Activated CD4-positive, alpha-beta T cell treated with anti-CD3 and anti-CD28 coated beads, Interleukin-2, Interleukin-4, amounts not matched to agents 100 ng/mL and 50 ng/mL, durations not matched to agents 16 hours and 8 hours (primary cell): ENCODE data around the gene ARL16.

Experiments
- DNase-seq: peaks from one replicate; pipeline ENCODE4 v3.0.0-alpha.2; 2020; ENCODE audit warnings: low spot score

The ARL16 gene

DNA sequence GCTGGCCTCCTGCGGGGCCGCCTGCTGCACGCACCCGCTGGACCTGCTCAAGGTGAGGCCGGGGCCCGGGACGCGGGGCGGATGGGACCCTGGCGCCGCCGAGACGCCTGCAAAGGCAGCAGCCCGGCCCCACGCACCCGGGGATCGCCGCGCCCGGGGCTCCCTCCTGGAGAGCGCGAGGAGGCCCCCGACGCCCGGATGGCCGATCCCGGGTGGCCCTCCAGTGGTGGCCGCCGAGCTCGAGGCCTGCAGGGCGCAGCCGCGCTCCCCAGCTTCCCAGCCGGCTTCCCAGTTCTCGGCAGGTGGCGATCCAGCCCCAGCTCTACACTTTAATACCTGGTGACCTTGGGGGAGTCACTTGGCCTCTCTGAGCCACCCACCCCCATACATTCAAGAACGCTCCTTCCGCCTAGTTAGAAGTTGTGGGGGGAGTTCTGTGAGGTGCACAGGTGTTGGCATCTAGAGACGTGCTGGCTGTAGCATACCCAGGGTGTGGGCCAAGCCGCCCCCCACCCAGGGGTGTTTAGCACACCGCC is 28.9 kb upstream of the ARL16 start:
- DNase-seq, result no peak

DNA sequence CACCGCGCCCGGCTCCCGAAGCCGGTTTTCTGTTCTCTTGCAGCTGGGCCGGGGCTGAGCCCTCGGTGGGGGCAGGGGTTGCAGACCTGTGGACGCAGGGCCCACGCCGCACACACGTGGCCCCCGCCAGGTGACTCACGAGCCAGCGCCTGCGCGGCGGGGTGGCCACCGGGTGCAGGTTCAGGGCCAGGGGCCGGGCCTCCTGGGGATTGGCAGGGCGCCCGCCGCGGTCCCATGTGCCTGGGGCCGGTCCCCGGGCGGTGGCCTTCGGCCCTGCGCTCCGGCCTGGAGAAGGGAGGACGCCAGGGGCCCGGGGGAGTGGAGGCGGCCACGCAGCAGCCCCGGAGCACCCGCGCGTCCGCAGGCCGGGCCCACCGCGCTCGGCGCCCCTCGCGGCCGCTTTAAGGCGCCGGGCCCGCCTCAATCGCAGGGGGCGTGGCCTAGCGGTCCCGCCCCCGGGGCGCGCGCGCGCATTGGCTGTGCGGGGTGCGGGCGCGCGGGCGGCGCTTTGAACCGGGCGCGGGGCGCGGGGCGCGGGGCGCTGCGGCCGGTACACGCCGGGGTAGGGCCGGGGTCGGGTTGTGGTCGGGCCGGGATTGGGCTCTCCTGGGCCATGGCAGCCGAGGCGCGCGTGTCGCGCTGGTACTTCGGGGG is 28.3 kb upstream of the ARL16 start, which contains the start of gene SLC25A10:
Gene SLC25A10, plus strand, starts transcription at position 471 of the 654 bp plus-strand sequence. Its CDS starts 143 bp downstream, at position 614.
- DNase-seq, result peak; percentile 84

DNA sequence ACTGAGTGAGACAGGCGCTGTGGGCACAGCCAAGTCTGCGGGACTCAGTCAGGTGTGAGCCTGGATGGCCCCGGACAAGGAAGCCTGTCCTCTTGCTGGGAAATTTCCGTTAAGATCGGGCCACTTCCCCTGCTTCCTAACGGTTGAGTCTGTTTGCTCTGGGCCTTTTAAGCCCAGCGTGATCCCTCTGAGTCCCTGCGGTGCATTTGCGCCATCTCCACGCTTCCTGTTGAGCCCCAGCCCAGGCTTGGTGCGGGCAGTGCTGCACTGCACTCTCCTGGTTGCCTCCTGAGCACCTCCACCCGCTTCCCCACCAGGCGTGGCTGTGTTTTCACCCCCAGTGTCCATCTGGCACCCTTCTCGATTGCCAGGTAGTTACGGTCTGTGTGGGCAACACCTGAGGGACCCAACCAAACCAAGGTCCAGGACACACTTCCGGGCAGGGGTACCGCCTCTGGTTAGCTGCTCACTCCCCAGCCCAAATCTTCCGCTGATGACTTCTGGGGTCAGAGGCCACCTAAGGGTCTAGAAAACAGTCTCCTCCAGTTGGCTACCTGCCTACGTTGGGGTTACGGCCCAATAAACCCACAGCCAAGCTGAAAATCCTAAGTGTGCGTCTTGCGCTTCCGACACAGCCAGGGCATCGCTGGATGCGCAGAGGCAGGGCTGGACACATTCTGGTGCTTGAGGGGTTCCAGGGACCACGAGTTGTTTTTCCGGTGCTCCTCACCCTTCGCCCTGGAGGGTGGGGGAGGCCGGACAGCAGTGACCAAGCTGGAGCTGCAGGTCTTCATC is 27.1 kb upstream of the ARL16 start:
- no peak for DNase-seq

DNA sequence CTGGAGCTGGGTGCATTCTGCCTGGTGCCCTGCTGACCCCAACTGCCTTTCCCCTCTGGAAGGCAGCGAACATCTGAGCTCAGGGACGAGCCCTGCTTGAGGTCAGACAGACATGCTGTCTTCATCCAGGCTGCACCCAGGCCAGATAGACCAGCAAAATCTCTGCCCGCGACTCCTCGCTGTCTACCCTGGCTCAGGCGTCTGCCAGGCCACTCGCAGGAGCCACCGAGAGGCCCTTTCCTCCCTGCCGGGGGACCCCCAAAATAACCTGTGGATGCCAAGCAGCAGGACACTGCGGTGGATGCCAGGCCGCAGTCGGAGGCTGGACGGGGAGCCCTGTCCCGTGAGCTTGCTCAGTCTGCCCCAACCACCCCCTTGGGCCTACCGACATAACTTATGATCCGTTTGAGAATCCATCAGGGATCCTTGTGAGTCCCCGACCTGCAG is 25.2 kb upstream of the ARL16 start:
- no peak for DNase-seq

DNA sequence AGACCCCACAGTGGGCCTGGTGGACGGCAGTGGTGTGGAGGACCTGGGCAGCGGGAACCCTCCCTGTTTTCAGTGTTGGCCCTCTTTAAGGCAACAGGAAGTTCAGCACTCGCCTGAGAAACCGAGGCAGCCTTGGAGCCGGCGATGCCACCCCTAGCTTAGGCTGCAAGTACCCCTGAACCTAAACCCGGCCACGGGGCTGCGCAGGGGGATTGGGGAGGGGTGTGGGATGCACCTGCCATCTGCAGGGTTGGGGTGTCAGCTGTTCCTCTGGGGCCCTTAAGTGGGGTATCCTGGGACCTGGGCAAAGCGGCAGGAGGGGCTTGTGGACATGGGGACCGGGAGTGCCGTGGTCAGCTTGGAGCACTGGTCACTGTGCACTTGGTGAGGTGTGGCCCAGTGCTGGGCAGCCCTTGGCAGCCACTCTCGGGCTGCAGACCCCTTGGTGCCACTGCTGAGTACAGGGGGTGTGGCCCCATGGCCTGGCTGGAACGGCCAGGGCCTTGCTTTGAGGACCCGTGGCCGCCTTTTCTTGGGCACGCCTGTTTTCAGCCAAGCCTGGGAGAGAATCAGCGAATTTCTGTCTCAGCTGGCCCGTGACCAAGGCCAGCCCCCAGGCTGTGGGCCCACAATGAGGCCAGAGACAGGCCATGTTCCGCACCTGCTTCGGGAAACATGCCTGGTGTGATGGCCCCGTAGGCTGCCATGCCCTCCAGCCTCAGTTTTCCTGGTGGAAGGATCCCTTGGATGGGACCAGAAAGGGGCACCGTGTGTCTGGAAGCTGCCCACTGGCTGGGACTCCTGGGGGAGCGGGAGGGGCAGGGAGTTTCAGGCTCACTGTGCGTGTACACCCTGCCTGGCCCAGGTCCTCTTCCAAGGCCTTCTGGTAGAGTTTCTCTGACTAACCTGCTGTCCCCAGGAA is 24.4 kb upstream of the ARL16 start:
- no peak for DNase-seq

DNA sequence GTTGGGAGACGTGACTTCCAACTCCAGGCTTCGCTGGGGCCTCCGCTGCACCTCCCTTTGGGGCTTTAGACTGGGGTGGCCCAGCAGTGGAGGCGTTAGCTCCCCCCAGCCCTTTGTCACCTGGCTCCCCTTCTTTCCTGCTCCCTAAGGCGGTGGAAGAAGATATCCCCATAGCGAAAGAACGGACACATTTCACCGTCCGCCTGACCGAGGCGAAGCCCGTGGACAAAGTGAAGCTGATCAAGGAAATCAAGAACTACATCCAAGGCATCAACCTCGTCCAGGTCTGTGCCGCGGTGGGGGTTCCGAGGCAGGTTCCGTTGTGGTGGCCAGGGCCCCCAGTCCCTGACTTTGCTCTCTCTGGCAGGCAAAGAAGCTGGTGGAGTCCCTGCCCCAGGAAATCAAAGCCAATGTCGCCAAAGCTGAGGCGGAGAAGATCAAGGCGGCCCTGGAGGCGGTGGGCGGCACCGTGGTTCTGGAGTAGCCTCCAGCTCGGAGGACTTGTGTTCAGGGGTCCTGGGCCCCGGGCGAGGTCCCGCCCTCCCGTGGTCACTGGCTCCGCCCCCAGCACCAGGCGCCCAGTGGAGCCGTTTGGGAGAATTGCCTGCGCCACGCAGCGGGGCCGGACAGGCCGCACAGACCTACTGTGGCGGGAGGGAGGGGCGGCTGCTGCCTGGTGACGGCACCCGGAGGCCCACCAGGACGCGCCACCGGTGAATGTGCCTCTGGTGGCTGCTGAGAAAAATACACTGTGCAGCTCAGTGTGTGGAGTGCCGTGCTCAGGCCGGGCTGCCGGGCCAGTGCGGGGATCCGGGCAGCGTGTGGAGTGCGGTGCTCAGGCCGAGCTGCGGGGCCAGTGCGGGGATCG is 23.4 kb upstream of the ARL16 start:
- no peak for DNase-seq

DNA sequence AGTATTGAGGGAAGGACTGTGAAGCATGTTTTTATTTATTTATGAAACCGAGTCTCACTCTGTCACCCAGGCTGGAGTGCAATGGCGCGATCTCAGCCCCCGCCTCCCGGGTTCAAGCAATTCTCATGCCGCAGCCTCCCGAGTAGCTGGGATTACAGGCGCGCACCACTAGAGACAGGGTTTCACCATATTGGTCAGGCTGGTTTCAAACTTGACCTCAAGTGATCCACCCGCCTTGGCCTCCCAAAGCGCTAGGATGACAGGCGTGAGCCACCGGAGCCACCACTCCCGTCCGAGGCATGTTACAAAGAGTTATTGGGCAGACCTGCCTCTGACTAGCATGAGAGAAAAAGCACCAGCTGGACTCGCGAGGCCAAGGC is 22.6 kb upstream of the ARL16 start:
- no peak for DNase-seq

DNA sequence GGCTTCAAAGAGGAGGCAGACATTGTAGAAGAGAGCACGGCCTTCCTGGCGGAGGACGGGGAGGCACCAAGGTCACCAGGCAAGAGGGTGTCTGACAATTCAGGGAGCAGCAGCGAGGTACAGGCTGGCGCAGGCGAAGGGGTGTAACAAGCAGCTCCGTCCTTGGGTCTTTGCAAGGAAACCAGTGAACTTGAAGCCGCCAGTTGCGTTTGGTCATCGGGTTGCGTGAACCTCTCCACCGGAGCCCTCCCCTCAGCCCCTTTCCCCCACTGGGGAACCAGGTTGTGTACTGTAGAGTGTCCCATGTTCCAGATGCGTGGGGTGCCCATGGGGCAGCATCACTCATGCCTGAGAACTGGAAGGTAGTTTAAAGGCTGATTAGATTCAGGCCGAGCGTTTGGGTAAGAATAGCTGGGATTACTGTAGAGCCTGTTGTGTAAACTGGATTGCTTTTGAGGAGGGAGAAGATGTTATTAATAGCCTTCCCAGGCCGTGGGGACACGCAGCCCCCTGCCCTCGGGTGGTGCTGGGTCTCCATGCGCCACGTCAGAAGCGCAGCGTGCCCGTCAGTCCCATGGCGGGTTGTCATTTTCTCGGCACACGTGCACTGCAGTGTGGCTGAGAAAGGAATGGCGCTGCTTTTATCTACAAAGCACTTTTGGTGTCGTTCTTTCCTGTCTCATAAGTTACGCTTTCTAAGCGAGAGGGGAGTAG is 22.1 kb upstream of the ARL16 start:
- no peak for DNase-seq

DNA sequence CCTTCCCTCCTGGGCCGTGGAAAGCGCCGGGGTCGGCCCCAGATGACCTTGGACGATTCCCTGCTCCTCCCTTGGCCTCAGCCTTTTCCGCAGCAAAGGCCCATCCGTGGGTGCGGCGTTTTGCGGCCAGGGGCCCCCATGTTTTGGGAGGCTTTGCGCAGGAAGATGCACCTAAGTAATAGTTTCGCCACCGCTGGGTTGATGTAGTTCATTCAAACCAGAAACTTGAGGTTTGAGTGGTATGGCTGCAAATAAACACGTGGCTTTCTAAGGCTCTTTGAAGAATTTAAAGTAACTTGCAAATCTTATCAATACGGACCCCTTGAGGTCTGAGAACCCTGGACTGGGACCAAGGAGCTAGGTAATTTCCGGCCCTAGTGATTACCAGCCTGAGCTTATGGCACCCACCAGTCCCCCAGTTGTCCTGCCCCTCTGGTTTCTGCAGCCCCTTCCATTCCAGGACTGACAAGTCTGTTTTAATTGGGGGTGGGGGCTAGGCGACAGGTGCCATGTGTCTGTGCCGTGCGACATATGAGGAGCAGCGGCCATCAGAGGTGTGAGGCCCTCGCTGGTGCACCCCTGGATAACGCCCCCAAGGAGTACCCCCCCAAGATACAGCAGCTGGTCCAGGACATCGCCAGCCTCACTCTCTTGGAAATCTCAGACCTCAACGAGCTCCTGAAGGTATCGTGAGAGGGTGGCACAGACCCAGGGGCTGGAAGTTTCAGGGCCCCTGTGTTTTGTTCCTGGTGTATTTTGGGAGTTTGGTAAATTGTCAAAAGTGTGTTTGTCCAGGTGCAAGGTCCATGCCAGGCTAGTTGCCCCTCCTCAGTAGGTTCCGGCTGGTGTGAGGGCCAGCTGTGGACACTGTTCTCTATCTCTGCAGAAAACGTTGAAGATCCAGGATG is 20.4 kb upstream of the ARL16 start:
- DNase-seq, result no peak

DNA sequence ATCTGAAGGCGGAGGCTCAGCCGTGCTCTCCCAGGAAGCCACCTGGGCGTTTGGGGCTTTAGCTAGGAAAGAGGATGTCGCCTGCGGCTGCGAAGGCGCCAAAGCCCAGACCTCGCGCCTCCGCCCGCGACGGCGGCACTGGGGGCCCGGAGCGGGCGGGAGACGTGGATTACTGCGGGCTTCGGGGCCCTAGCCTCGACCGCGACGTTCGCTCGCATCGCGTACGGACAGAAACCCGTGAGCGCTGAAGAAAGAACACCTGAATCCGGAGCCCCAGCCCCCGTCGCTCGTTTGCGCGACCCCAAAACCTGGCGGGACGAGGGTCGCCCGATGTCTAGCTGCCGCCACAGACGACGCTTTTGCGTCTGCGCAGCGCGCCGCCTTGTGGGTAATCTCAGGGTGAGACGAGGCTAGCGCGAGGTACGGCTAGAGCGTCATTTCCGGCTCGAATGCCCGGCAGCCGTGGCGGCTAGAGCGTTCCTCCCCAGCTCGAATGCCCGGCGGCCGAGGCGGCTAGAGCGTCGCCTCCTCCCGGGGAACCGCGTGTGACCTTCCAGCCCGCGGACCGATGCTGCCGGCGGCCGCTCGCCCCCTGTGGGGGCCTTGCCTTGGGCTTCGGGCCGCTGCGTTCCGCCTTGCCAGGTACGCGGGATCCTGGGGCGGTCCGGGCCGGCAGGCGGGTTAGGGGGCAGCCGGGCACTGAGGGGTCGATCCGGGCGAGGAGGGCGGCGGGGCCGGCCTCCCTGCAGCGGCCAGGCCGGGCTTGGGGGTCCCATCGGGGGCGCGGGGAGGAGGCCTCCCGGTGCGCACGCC is 19.5 kb upstream of the ARL16 start, which contains the start of gene MRPL12:
Gene MRPL12, plus strand, starts transcription at position 434 of the 813 bp plus-strand sequence. Its CDS starts 135 bp downstream, at position 569.
- DNase-seq, result peak; percentile 93

DNA sequence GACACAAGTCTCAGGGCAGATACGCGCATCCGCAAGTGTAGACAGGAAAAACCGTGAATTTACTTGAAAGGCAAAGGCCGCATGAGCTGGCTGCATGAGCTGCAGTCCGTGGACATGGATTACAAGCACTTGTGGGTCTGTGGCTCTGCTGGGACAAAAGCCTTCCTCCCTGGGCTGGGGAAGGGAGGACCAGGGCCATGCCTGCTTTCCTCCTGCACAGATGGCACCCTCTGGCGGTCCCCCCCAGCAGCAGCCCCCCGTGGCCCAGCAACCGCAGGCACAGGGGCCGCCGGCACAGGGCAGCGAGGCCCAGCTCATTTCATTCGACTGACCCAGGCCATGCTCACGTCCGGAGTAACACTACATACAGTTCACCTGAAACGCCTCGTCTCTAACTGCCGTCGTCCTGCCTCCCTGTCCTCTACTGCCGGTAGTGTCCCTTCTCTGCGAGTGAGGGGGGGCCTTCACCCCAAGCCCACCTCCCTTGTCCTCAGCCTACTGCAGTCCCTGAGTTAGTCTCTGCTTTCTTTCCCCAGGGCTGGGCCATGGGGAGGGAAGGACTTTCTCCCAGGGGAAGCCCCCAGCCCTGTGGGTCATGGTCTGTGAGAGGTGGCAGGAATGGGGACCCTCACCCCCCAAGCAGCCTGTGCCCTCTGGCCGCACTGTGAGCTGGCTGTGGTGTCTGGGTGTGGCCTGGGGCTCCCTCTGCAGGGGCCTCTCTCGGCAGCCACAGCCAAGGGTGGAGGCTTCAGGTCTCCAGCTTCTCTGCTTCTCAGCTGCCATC is 17.9 kb upstream of the ARL16 start:
- DNase-seq, result no peak

DNA sequence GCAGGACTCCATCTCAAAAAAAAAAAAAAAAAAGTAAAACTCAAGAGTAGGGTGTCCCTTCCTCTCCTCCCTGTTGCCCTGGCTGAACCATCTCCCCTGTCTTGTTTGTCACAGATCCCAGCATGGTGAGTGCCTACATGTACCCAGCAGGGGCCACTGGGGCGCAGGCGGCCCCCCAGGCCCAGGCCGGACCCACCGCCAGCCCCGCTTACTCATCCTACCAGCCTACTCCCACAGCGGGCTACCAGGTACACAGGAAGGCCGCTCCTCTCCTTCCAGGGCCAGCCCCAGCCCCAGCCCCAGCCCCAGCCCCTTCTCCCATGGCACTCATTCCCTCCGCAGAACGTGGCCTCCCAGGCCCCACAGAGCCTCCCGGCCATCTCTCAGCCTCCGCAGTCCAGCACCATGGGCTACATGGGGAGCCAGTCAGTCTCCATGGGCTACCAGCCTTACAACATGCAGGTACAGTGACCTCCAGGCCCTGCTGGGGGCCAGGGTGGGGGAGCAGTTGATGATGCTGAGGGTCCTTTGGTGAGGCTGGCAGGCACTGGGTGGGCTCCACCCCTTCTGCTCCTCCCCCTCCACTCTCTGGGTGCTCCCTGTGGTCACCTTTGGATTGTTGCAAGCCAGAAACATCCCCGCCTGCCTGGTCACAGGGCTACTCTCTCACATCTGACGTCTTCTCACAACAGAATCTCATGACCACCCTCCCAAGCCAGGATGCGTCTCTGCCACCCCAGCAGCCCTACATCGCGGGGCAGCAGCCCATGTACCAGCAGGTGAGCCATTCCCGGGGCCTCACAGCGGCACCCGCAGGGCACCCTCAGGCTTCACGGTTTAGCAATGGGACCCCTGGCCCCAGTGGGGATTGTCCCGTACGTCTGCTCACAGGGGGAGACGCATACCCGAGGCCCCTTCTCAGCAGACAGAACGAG is 17.0 kb upstream of the ARL16 start:
- DNase-seq, result no peak

DNA sequence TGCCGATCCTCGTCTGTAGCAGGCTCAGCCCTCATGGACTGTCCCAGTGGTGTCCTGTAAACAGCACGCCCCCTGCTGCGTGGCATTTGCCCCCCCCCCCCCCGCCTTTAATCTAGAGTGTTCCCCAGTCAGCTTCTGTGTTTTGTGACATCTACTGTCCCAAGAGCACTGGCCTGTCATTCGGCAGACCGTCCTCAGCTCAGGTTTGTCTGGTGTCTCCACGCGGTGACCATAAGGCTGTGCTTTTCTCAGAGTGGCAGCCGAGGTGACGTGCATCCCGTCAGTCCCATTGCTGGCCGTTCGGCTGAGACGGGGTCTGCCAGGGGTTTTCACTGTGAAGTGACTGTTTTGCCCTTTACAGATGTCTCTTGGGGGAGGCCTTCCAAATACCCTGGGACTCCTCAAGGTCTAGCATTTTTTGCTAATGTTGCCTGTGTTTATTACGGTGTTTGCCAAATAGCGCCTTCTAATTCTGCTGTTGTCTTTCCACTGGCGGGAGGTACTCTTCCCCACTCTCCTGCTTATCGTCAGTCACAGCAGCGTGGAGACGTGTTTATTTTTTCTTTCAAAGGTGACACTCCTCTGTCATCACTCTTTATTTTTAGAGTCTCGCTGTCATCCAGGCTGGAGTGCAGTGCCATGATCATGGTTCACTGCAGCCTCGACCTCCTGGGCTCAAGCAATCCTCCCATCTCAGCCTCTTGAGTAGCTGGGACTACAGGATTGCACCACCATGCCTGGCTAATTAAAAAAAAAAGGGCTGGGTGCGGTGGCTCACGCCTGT is 13.9 kb upstream of the ARL16 start:
- DNase-seq, result no peak

DNA sequence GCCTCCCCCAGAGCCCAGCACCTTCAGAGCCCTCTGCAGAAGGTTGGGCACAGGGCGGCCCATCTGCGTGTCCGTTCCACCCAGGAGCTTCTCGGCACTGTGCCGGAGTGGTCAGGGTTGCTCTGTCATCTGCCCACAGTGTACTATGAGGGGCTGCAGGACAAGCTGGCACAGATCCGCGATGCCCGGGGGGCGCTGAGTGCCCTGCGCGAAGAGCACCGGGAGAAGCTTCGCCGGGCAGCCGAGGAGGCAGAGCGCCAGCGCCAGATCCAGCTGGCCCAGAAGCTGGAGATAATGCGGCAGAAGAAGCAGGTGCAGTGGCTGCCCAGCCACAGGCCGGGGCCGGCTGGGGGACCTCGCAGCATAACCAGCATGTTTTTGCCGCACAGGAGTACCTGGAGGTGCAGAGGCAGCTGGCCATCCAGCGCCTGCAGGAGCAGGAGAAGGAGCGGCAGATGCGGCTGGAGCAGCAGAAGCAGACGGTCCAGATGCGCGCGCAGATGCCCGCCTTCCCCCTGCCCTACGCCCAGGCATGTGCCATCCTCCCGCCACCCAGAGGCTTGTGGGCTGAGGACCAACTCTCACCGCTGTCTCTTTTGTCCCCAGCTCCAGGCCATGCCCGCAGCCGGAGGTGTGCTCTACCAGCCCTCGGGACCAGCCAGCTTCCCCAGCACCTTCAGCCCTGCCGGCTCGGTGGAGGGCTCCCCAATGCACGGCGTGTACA is 12.8 kb upstream of the ARL16 start:
- no peak for DNase-seq

DNA sequence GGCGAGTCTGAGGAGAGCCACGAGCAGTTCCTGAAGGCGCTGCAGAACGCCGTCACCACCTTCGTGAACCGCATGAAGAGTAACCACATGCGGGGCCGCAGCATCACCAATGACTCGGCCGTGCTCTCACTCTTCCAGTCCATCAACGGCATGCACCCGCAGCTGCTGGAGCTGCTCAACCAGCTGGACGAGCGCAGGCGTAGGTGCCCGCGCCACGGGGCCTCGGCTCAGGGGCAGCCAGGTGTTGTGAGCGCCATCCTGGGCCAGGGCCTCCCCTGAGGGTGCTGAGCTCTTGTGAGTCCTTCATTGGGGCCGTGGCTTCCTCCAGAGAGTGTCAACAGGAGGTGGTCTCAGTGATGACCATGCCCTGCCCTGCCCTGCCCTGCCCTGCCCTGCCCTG is 12.2 kb upstream of the ARL16 start:
- DNase-seq, result no peak
